H1 (cell line): ENCODE data around the gene ATXN7. TPM values are rescaled to one million over a fixed set of nuclear protein-coding genes. Genes with fewer than 3 reads are reported as not detected.

ENCODE experiments used
- CTCF ChIA-PET: fragments of 300-600 bp; sonication (Branson Sonifier 250); formaldehyde crosslinking; loops from one replicate; lab custom pipeline; 2021; ENCODE audit not compliant: partially characterized antibody; lab: Charles Lee
- POLR2A ChIA-PET: fragments of 300-600 bp; sonication (Branson Sonifier 250); formaldehyde crosslinking; loops from one replicate; lab custom pipeline; 2021; ENCODE audit warnings: inconsistent platforms; ENCODE audit not compliant: partially characterized antibody; lab: Charles Lee
- DNase-seq, 2 experiments: peaks; one replicate each; pipeline versions ENCODE4 v3.0.0 to v3.0.0-alpha.2; 2010 to 2022; ENCODE audit warnings: low spot score in 2 of 2, low read depth in 1 of 2, mixed read lengths in 1 of 2
- FAIRE-seq: peaks from 2 replicates; lab custom pipeline; 2011; peaks lifted over from hg19 to GRCh38; lab: Jason Lieb, UNC
- H2AFZ ChIP-seq: 2 replicates; pipeline ENCODE4 v1.8.1; 2012; ENCODE audit warnings: low read length, inconsistent platforms
- H2AK5ac ChIP-seq: 2 replicates; pipeline ENCODE4 v1.6.1; 2013; ENCODE audit warnings: low read depth, low read length
- H2BK120ac ChIP-seq: replicated peaks from 2 replicates; pipeline ENCODE3; 2013; ENCODE audit warnings: low read depth, low read length, inconsistent platforms
- H2BK12ac ChIP-seq: 2 replicates; pipeline ENCODE4 v1.6.1; 2013; ENCODE audit warnings: low read depth, low read length
- H2BK15ac ChIP-seq: 2 replicates; pipeline ENCODE4 v1.6.1; 2013; ENCODE audit warnings: low read length
- H2BK20ac ChIP-seq: 2 replicates; pipeline ENCODE4 v1.6.1; 2013; ENCODE audit warnings: low read length
- H2BK5ac ChIP-seq: 2 replicates; pipeline ENCODE4 v1.6.1; 2013; ENCODE audit warnings: low read depth, low read length
- H3K14ac ChIP-seq: 2 replicates; pipeline ENCODE4 v1.6.1; 2013; ENCODE audit warnings: inconsistent platforms; ENCODE audit not compliant: insufficient read length
- H3K18ac ChIP-seq: 2 replicates; pipeline ENCODE4 v1.6.1; 2013; ENCODE audit warnings: low read length; ENCODE audit errors: extremely low read depth
- H3K23ac ChIP-seq: 2 replicates; pipeline ENCODE4 v1.6.1; 2013; ENCODE audit warnings: inconsistent platforms; ENCODE audit not compliant: insufficient read length
- H3K23me2 ChIP-seq: 2 replicates; pipeline ENCODE4 v1.6.1; 2013; ENCODE audit warnings: low read depth, low read length
- H3K27ac ChIP-seq: 2 replicates; pipeline ENCODE4 v1.6.1; 2011; ENCODE audit warnings: low read depth, low read length, inconsistent platforms
- H3K27me3 ChIP-seq, 4 experiments: replicated peaks in 1 of 4; 1 replicate in 1 of 4; 2 replicates in 3 of 4; pipeline versions ENCODE4 v1.6.1 to v1.8.1; 2011 to 2013; ENCODE audit warnings: low read length in 3 of 4, mild to moderate bottlenecking in 3 of 4, inconsistent platforms in 2 of 4, mixed read lengths in 2 of 4, moderate library complexity in 1 of 4; ENCODE audit not compliant: control insufficient read depth in 3 of 4, insufficient read depth in 3 of 4; ENCODE audit errors: extremely low read depth in 1 of 4
- H3K36me3 ChIP-seq, 4 experiments: 2 replicates each; pipeline versions ENCODE4 v1.6.1 to v1.8.1; 2011 to 2013; ENCODE audit warnings: mild to moderate bottlenecking in 4 of 4, low read length in 3 of 4, moderate library complexity in 2 of 4, control low read depth in 1 of 4, inconsistent platforms in 1 of 4; ENCODE audit not compliant: insufficient read depth in 4 of 4, control insufficient read depth in 2 of 4
- H3K4ac ChIP-seq: replicated peaks from 2 replicates; pipeline ENCODE3; 2013; ENCODE audit warnings: low read length, low read depth, mixed read lengths, inconsistent platforms; ENCODE audit not compliant: insufficient read length
- H3K4me1 ChIP-seq, 4 experiments: replicated peaks in 1 of 4; 1 replicate in 1 of 4; 2 replicates in 3 of 4; pipeline versions ENCODE4 v1.6.1 to v1.8.1; 2011 to 2013; ENCODE audit warnings: low read length in 3 of 4, inconsistent platforms in 2 of 4, mixed read lengths in 1 of 4; ENCODE audit not compliant: insufficient read depth in 4 of 4, control insufficient read depth in 3 of 4
- H3K4me2 ChIP-seq, 2 experiments: 2 replicates each; pipeline versions ENCODE4 v1.6.1 to v1.8.1; 2011 to 2013; ENCODE audit warnings: low read depth in 2 of 2, low read length in 2 of 2, control low read depth in 1 of 2, inconsistent platforms in 1 of 2, mild to moderate bottlenecking in 1 of 2; ENCODE audit not compliant: insufficient read depth in 1 of 2
- H3K4me3 ChIP-seq, 4 experiments: fragments of 200-600, 300-600 bp in 1 of 4; sonication (generic), shearing (Covaris generic), sonication (Bioruptor Twin) in 1 of 4; 2 replicates each; pipeline versions ENCODE4 v1.5.1 to v1.8.1; 2011 to 2016; ENCODE audit warnings: low read length in 4 of 4, low read depth in 3 of 4, control low read depth in 2 of 4, inconsistent platforms in 2 of 4, mild to moderate bottlenecking in 2 of 4, mixed read lengths in 1 of 4, moderate library complexity in 1 of 4; ENCODE audit not compliant: insufficient read depth in 2 of 4; ENCODE audit errors: extremely low read depth in 1 of 4
- H3K56ac ChIP-seq: replicated peaks from 2 replicates; pipeline ENCODE3; 2013; ENCODE audit warnings: low read depth, mild to moderate bottlenecking, mixed read lengths, low read length, inconsistent platforms; ENCODE audit not compliant: insufficient read length
- H3K79me1 ChIP-seq: 2 replicates; pipeline ENCODE4 v1.6.1; 2013; ENCODE audit warnings: low read depth, low read length, control low read depth
- H3K79me2 ChIP-seq, 2 experiments: 2 replicates each; pipeline versions ENCODE4 v1.6.1 to v1.8.1; 2012 to 2013; ENCODE audit warnings: low read length in 2 of 2, mild to moderate bottlenecking in 2 of 2, inconsistent platforms in 1 of 2; ENCODE audit not compliant: insufficient read depth in 2 of 2, control insufficient read depth in 1 of 2
- H3K9ac ChIP-seq, 4 experiments: replicated peaks in 1 of 4; 1 replicate in 1 of 4; 2 replicates in 3 of 4; pipeline versions ENCODE4 v1.6.1 to v1.8.1; 2011 to 2013; ENCODE audit warnings: low read depth in 3 of 4, low read length in 3 of 4, control low read depth in 2 of 4, mild to moderate bottlenecking in 2 of 4, moderate library complexity in 2 of 4, inconsistent platforms in 1 of 4; ENCODE audit errors: extremely low read depth in 1 of 4
- H3K9me3 ChIP-seq, 2 experiments: 2 replicates each; pipeline versions ENCODE4 v1.6.1 to v1.8.1; 2012 to 2013; ENCODE audit warnings: mild to moderate bottlenecking in 2 of 2, moderate library complexity in 2 of 2, control low read depth in 1 of 2, inconsistent platforms in 1 of 2, low read depth in 1 of 2, low read length in 1 of 2, mixed read lengths in 1 of 2; ENCODE audit not compliant: insufficient read depth in 2 of 2
- H4K20me1 ChIP-seq, 2 experiments: replicated peaks in 1 of 2; 2 replicates each; pipeline versions ENCODE3 to v1.8.1; 2011 to 2013; ENCODE audit warnings: inconsistent platforms in 2 of 2, low read length in 2 of 2, mild to moderate bottlenecking in 1 of 2; ENCODE audit not compliant: insufficient read depth in 2 of 2, control insufficient read depth in 1 of 2
- H4K5ac ChIP-seq: 2 replicates; pipeline ENCODE4 v1.6.1; 2013; ENCODE audit warnings: low read length, low read depth, mixed read lengths, inconsistent platforms; ENCODE audit not compliant: insufficient read length
- H4K8ac ChIP-seq: 2 replicates; pipeline ENCODE4 v1.8.0; 2013; ENCODE audit warnings: mild to moderate bottlenecking, moderate library complexity, low read length, inconsistent platforms; ENCODE audit not compliant: insufficient read depth; ENCODE audit errors: extremely low read depth
- H4K91ac ChIP-seq: replicated peaks from 2 replicates; pipeline ENCODE3; 2013; ENCODE audit warnings: low read length, mixed read lengths, inconsistent platforms; ENCODE audit not compliant: insufficient read length
- ZNF274 ChIP-seq: IDR thresholded peaks from 2 replicates; pipeline ENCODE4 v1.7.0; 2012; ENCODE audit warnings: low read length, borderline replicate concordance; ENCODE audit errors: extremely low read depth
- WGBS, 2 experiments: shearing (Covaris generic) in 1 of 2; methylation state at CpG; one replicate each; pipeline versions ENCODE4 v1.1.6 to v1.1.7; 2013 to 2015; ENCODE audit warnings: low lambda C conversion rate in 2 of 2, mixed read lengths in 2 of 2, inconsistent platforms in 1 of 2, low coverage in 1 of 2, missing lambda C conversion rate in 1 of 2; ENCODE audit not compliant: insufficient replicate concordance in 2 of 2, insufficient coverage in 1 of 2, insufficient read length in 1 of 2; ENCODE audit errors: extremely low coverage in 1 of 2, missing lambda C conversion rate in 1 of 2; 5-methylcytosine and 5-hydroxymethylcytosine counted together
- polyA plus RNA-seq, 7 experiments: library from polyadenylated mRNA; depleted of rRNA in 3 of 7; stranded (reverse) in 5 of 7; unstranded in 2 of 7; fragments of >200 nt in 5 of 7; fragments of 200-250 nt in 2 of 7; gene quantifications; 1 replicate in 5 of 7; 2 replicates in 1 of 7; 4 replicates in 1 of 7; pipeline versions ENCODE4 v1.2.1 to v1.2.3, GENCODE V29; 2011 to 2013; ENCODE audit warnings: missing spikeins in 2 of 7, mixed read lengths in 2 of 7
- total RNA-seq: library from RNA; stranded (reverse); fragmentation: NEBNext Ultra II Directional; extraction: Animal tissue kit (Norgen Biotek cat#: 25700); gene quantifications from 2 replicates; pipeline ENCODE4 v1.2.1, GENCODE V29; 2021

ATXN7 gene
- total and polyA plus RNA-seq, 2 of the 8 experiments (the other 6 are each of a cell fraction or from before 2014, with no cell fraction given), result 15.5 to 16.8 TPM

- Histone ChIP-seq H4K91ac (no peak overlapping the region), H3K79me1 (no peaks in the 10 kb centered on the region), H2AFZ (no peak overlapping the region), H2BK12ac (no peak overlapping the region), H3K27me3 (no peaks in the 10 kb centered on the region), H2BK20ac (no peak overlapping the region), H3K4me2 (no peak overlapping the region), H3K79me2 (no peaks in the 10 kb centered on the region), H3K23ac (no peak overlapping the region), H3K23me2 (no peaks in the 10 kb centered on the region), H2AK5ac (no peak overlapping the region), H3K4ac (no peak overlapping the region), H3K27ac (no peak overlapping the region), H3K9me3 (no peaks in the 10 kb centered on the region), H3K4me3 (no peak overlapping the region), H2BK120ac (no peak overlapping the region), H3K36me3 (peaks cover 2 to 36% (median 13%) of the 10 kb centered on the region in 4 experiments; a peak in 6 of 8 replicates), H4K5ac (no peak overlapping the region), H4K8ac (no peak overlapping the region), H3K14ac (no peak overlapping the region), H3K56ac (no peak overlapping the region), H3K4me1 (peaks cover 3 to 6% (median 5%) of the 10 kb centered on the region in 4 experiments; a peak in 4 of 7 replicates), H2BK5ac (no peak overlapping the region), H4K20me1 (peaks cover 0 to 2% of the 10 kb centered on the region in 2 experiments), H3K9ac (no peak overlapping the region), H3K18ac (no peak overlapping the region), H2BK15ac (no peak overlapping the region)
- ChIA-PET POLR2A (no interaction called here), CTCF (interaction anchor here (0.6 to 1.2 kb wide), 3 partner anchors 10 to 527 kb away, joined by 4 to 5 read pairs (median 4); no protein-coding TSS in a partner anchor)
- no peak for TF ChIP-seq ZNF274
- 94% methylated on average over 2 of the region's 2 CpGs; no CpG with 5 or more reads in 1 of the 2 experiments for WGBS, 2 experiments
- DNase-seq (no peak), FAIRE-seq (no peak)
These were observed 139.9 kb downstream of the ATXN7 start for GRCh38 chr3:64003589-64003988.
